Liver (tissue), 9 donors: ENCODE results near the gene C14orf93. TPM values are rescaled to one million over a fixed set of nuclear protein-coding genes. Genes with fewer than 3 reads are reported as not detected.

Experiments used
- DNase-seq: peaks from one replicate; pipeline ENCODE4 v3.0.0-alpha.2; 2017; ENCODE audit warnings: low spot score
- H3K27ac ChIP-seq, 2 donors: one replicate each; pipeline ENCODE4 v1.7.0; 2013; ENCODE audit warnings: inconsistent platforms in 2 of 2, low read length in 2 of 2, control low read depth in 1 of 2, low read depth in 1 of 2, mild to moderate bottlenecking in 1 of 2
- H3K27me3 ChIP-seq, 4 donors: one replicate each; pipeline versions ENCODE4 v1.6.1 to v1.7.0; 2013; ENCODE audit warnings: low read length in 3 of 4, inconsistent platforms in 1 of 4, mild to moderate bottlenecking in 1 of 4, moderate library complexity in 1 of 4; ENCODE audit not compliant: control insufficient read depth in 4 of 4, insufficient read depth in 4 of 4
- H3K36me3 ChIP-seq, 4 donors: one replicate each; pipeline versions ENCODE4 v1.6.1 to v1.7.0; 2013; ENCODE audit warnings: low read length in 3 of 4, mild to moderate bottlenecking in 3 of 4, low read depth in 1 of 4, moderate library complexity in 1 of 4; ENCODE audit not compliant: control insufficient read depth in 4 of 4, insufficient read depth in 3 of 4
- H3K4me1 ChIP-seq, 4 donors: one replicate each; pipeline versions ENCODE4 v1.6.1 to v1.7.0; 2013; ENCODE audit warnings: low read length in 3 of 4, mild to moderate bottlenecking in 3 of 4, moderate library complexity in 1 of 4; ENCODE audit not compliant: control insufficient read depth in 4 of 4, insufficient read depth in 4 of 4
- H3K4me3 ChIP-seq, 3 donors: one replicate each; pipeline versions ENCODE4 v1.6.1 to v1.7.0; 2013; ENCODE audit warnings: low read length in 3 of 3, control low read depth in 1 of 3, low read depth in 1 of 3, mild to moderate bottlenecking in 1 of 3
- H3K9ac ChIP-seq, 2 donors: one replicate each; pipeline ENCODE4 v1.7.0; 2013; ENCODE audit warnings: low read length in 2 of 2, mild to moderate bottlenecking in 2 of 2, moderate library complexity in 2 of 2, control low read depth in 1 of 2, low read depth in 1 of 2
- H3K9me3 ChIP-seq, 4 donors: one replicate each; pipeline versions ENCODE4 v1.6.1 to v1.7.0; 2013; ENCODE audit warnings: low read length in 3 of 4; ENCODE audit not compliant: control insufficient read depth in 4 of 4
- ATF3 ChIP-seq: IDR thresholded peaks from 2 replicates; pipeline ENCODE4 v1.6.1; 2016; ENCODE audit warnings: antibody characterized with exemption
- CTCF ChIP-seq: fragments of 150-350 bp; IDR thresholded peaks from 2 replicates; pipeline ENCODE4 v1.5.1; 2017; ENCODE audit warnings: improper control_type of control experiment, low read depth, low read length; ENCODE audit not compliant: missing input control
- EGR1 ChIP-seq, 2 donors: IDR thresholded peaks; 2 replicates each; pipeline ENCODE4 v1.6.1; 2016 to 2018; ENCODE audit warnings: antibody characterized with exemption in 2 of 2, low read depth in 2 of 2
- FOXA1 ChIP-seq: IDR thresholded peaks from 2 replicates; pipeline ENCODE4 v1.6.1; 2016; ENCODE audit warnings: antibody characterized with exemption
- FOXA2 ChIP-seq: IDR thresholded peaks from 2 replicates; pipeline ENCODE4 v1.6.1; 2016; ENCODE audit warnings: antibody characterized with exemption
- GABPA ChIP-seq, 2 donors: IDR thresholded peaks in 1 of 2; conservative IDR thresholded peaks in 1 of 2; 2 replicates each; pipeline ENCODE4 v1.6.1; 2016; ENCODE audit warnings: antibody characterized with exemption in 2 of 2, mild to moderate bottlenecking in 1 of 2, moderate library complexity in 1 of 2
- HNF4A ChIP-seq, 2 donors: conservative IDR thresholded peaks; 2 replicates each; pipeline ENCODE4 v1.6.1; 2016; ENCODE audit warnings: antibody characterized with exemption in 2 of 2, mild to moderate bottlenecking in 2 of 2
- HNF4G ChIP-seq: IDR thresholded peaks from 2 replicates; pipeline ENCODE4 v1.6.1; 2016; ENCODE audit warnings: antibody characterized with exemption
- JUND ChIP-seq, 2 donors: IDR thresholded peaks; 2 replicates each; pipeline ENCODE4 v1.6.1; 2016; ENCODE audit warnings: antibody characterized with exemption in 2 of 2
- MAX ChIP-seq: IDR thresholded peaks from 2 replicates; pipeline ENCODE4 v1.6.1; 2016; ENCODE audit warnings: antibody characterized with exemption
- NR2F2 ChIP-seq: IDR thresholded peaks from 2 replicates; pipeline ENCODE4 v1.6.1; 2016; ENCODE audit warnings: antibody characterized with exemption
- RAD21 ChIP-seq, 2 donors: IDR thresholded peaks; 2 replicates each; pipeline ENCODE4 v1.6.1; 2016; ENCODE audit warnings: antibody characterized with exemption in 2 of 2, mild to moderate bottlenecking in 2 of 2
- REST ChIP-seq: IDR thresholded peaks from 2 replicates; pipeline ENCODE4 v1.6.1; 2016; ENCODE audit warnings: antibody characterized with exemption, mild to moderate bottlenecking
- RXRA ChIP-seq, 2 donors: IDR thresholded peaks; 2 replicates each; pipeline ENCODE4 v1.6.1; 2017 to 2018; ENCODE audit warnings: antibody characterized with exemption in 2 of 2, mild to moderate bottlenecking in 1 of 2
- SP1 ChIP-seq: IDR thresholded peaks from 2 replicates; pipeline ENCODE4 v1.6.1; 2018; ENCODE audit warnings: antibody characterized with exemption, mild to moderate bottlenecking
- TAF1 ChIP-seq: conservative IDR thresholded peaks from 2 replicates; pipeline ENCODE4 v1.6.1; 2016; ENCODE audit warnings: antibody characterized with exemption, mild to moderate bottlenecking
- YY1 ChIP-seq: IDR thresholded peaks from 2 replicates; pipeline ENCODE4 v1.6.1; 2016; ENCODE audit warnings: antibody characterized with exemption, mild to moderate bottlenecking
- ZBTB33 ChIP-seq: IDR thresholded peaks from 2 replicates; pipeline ENCODE4 v1.6.1; 2016; ENCODE audit warnings: antibody characterized with exemption
- WGBS: extraction: QIAGEN DNeasy Blood & Tissue Kit; methylation state at CpG from one replicate; pipeline ENCODE4 v1.1.7; 2013; 5-methylcytosine and 5-hydroxymethylcytosine counted together
- polyA plus RNA-seq, 2 donors: library from polyadenylated mRNA; stranded (reverse) in 1 of 2; unstranded in 1 of 2; fragments of 200-250 nt in 1 of 2; fragments of >200 nt in 1 of 2; fragmentation: Nextera tagmentation in 1 of 2; extraction: Ambion mirVana in 1 of 2; gene quantifications; one replicate each; pipeline versions ENCODE4 v1.2.1 to v1.2.3, GENCODE V29; 2013 to 2015
- total RNA-seq, 2 donors: library from RNA; depleted of rRNA; stranded (reverse); fragments of >200 nt; gene quantifications; one replicate each; pipeline ENCODE4 v1.2.3, GENCODE V29; 2014
- donor health status: healthy.
- donor health status: healthy.
- donor health status: healthy.
- donor health status: healthy.
- donor health status: healthy.

The C14orf93 gene
- total and polyA plus RNA-seq, 4 donors: 2.1 to 7.1 (median 3.4) TPM

- peaks cover 5 to 14% (median 7%) of the 10 kb centered on the region in 4 donors for H3K4me1 ChIP-seq
- no peak for DNase-seq
- no peaks in the 10 kb centered on the region for H3K9me3 ChIP-seq
- H3K9ac ChIP-seq: peak overlapping the region; percentile 73 to 94
- no peak for TF ChIP-seq FOXA2
- TF ChIP-seq NR2F2: no peak
- no peak for TF ChIP-seq ATF3
- no peak for TF ChIP-seq GABPA (IDR thresholded peaks at IDR 0.05 in 1 of 2, conservative IDR thresholded peaks at IDR 0.05 in 1 of 2)
- no peak for TF ChIP-seq RXRA (IDR thresholded peaks at IDR 0.05)
- TF ChIP-seq EGR1 (IDR thresholded peaks at IDR 0.05; ENCODE audit: low read depth in 2 of 2): no peak
- no peak for TF ChIP-seq CTCF
- no peak for TF ChIP-seq MAX
- no peak for TF ChIP-seq TAF1
- TF ChIP-seq HNF4A (conservative IDR thresholded peaks at IDR 0.05): no peak
- TF ChIP-seq ZBTB33: no peak
- no peak for TF ChIP-seq HNF4G
- TF ChIP-seq YY1: no peak
- TF ChIP-seq RAD21 (IDR thresholded peaks at IDR 0.05): no peak
- TF ChIP-seq SP1: no peak
- no peak for TF ChIP-seq JUND (IDR thresholded peaks at IDR 0.05)
- no peak for TF ChIP-seq FOXA1
- TF ChIP-seq REST: no peak
- peak overlapping the region; percentile 68 to 93 (median 90) for H3K4me3 ChIP-seq
- WGBS: 49% methylated on average over 5 of the region's 5 CpGs
- H3K27me3 ChIP-seq: no peaks in the 10 kb centered on the region
- no peaks in the 10 kb centered on the region for H3K36me3 ChIP-seq
- peak overlapping the region; percentile 92 to 96 for H3K27ac ChIP-seq
These were observed 3.8 kb downstream of the C14orf93 start for GRCh38 chr14:23006188-23006534.
